Measurements from ENCODE around the gene ACAP3.

Gene ACAP3

GRCh38 chr1:1310109-1310385 lies 2.3 kb upstream of the ACAP3 start:
- TF ChIP-seq CTCF (IDR thresholded peaks at IDR 0.05; ENCODE audit: low read depth, low read length) = no peak
- peak overlapping the region; percentile 80; the same call in 1 of the 2 replicates for H3K4me3 ChIP-seq (ENCODE audit: low read depth, low read length)
- no peaks in the 10 kb centered on the region; the same call in 1 of the 2 replicates for H3K4me1 ChIP-seq
- no peaks in the 10 kb centered on the region for H3K27me3 ChIP-seq
- no peaks in the 10 kb centered on the region for H3K9me3 ChIP-seq
- peaks cover 57% of the 10 kb centered on the region for H3K36me3 ChIP-seq
- DNase-seq = no peak

GRCh38 chr1:1309251-1310108 lies 1.8 kb upstream of the ACAP3 start:
- peak overlapping the region; percentile 80 for H3K4me3 ChIP-seq (ENCODE audit: low read depth, low read length)
- H3K4me1 ChIP-seq = peaks cover under 1% of the 10 kb centered on the region
- no peak for DNase-seq
- H3K36me3 ChIP-seq = peaks cover 51% of the 10 kb centered on the region
- no peaks in the 10 kb centered on the region for H3K27me3 ChIP-seq
- no peak for TF ChIP-seq CTCF (IDR thresholded peaks at IDR 0.05; ENCODE audit: low read depth, low read length)
- H3K9me3 ChIP-seq = no peaks in the 10 kb centered on the region

GRCh38 chr1:1308756-1309250 lies 1.1 kb upstream of the ACAP3 start:
- Histone ChIP-seq H3K4me1 (peaks cover 6% of the 10 kb centered on the region), H3K36me3 (peaks cover 44% of the 10 kb centered on the region)
- TF ChIP-seq CTCF (IDR thresholded peaks at IDR 0.05; ENCODE audit: low read depth, low read length) = no peak

GRCh38 chr1:1307261-1307922 lies 338 bp downstream of the ACAP3 start:
- H3K4me1 ChIP-seq = peaks cover 9% of the 10 kb centered on the region
- no peaks in the 10 kb centered on the region for H3K9me3 ChIP-seq
- no peak for TF ChIP-seq CTCF (IDR thresholded peaks at IDR 0.05; ENCODE audit: low read depth, low read length)
- DNase-seq = no peak
- peaks cover 30% of the 10 kb centered on the region for H3K36me3 ChIP-seq
- H3K27me3 ChIP-seq = no peaks in the 10 kb centered on the region
- peak overlapping the region; percentile 90 for H3K4me3 ChIP-seq (ENCODE audit: low read depth, low read length)

More at GRCh38 chr1:1308756-1309250, 1.1 kb upstream of the ACAP3 start:
- no peak for DNase-seq
- Histone ChIP-seq H3K4me3 (ENCODE audit: low read depth, low read length) (peak overlapping the region; percentile 80), H3K9me3 (no peaks in the 10 kb centered on the region), H3K27me3 (no peaks in the 10 kb centered on the region)

- H3K36me3 ChIP-seq = peaks cover 30% of the 10 kb centered on the region
- no peak for TF ChIP-seq CTCF (IDR thresholded peaks at IDR 0.05; ENCODE audit: low read depth, low read length)
- peaks cover 9% of the 10 kb centered on the region for H3K4me1 ChIP-seq
These were observed 969 bp downstream of the ACAP3 start for GRCh38 chr1:1306661-1307260.

More at GRCh38 chr1:1306661-1307260, 969 bp downstream of the ACAP3 start:
- Histone ChIP-seq H3K4me3 (ENCODE audit: low read depth, low read length) (peak overlapping the region; percentile 90), H3K27me3 (no peaks in the 10 kb centered on the region), H3K9me3 (no peaks in the 10 kb centered on the region)
- DNase-seq = no peak
